HEK293 (cell line): ENCODE data around the gene TPD52L2.

Experiments
- BCL11B ChIP-seq: fragments of 450-650 bp; formaldehyde crosslinking; IDR thresholded peaks from 2 replicates; pipeline ENCODE4 v1.5.1; 2016; ENCODE audit warnings: low read depth, missing biosample characterization, missing genetic modification characterization
- CTCF ChIP-seq: fragments of 450-650 bp; formaldehyde crosslinking; IDR thresholded peaks from 2 replicates; pipeline ENCODE4 v1.5.1; 2016; ENCODE audit warnings: missing biosample characterization, missing genetic modification characterization
- ELK4 ChIP-seq: IDR thresholded peaks from 2 replicates; pipeline ENCODE4 v1.6.1; 2011; ENCODE audit warnings: mild to moderate bottlenecking, low read depth, low read length, borderline replicate concordance
- KLF10 ChIP-seq: fragments of 450-650 bp; IDR thresholded peaks from 2 replicates; pipeline ENCODE4 v1.5.1; 2018; ENCODE audit warnings: missing biosample characterization, mild to moderate bottlenecking, missing genetic modification characterization
- KLF17 ChIP-seq: fragments of 450-650 bp; formaldehyde crosslinking; IDR thresholded peaks from 2 replicates; pipeline ENCODE4 v1.5.1; 2016; ENCODE audit warnings: missing biosample characterization, missing genetic modification characterization
- PRDM1 ChIP-seq: fragments of 450-650 bp; formaldehyde crosslinking; IDR thresholded peaks from 2 replicates; pipeline ENCODE4; 2016; ENCODE audit warnings: missing biosample characterization, missing genetic modification characterization
- SP3 ChIP-seq: fragments of 450-650 bp; formaldehyde crosslinking; IDR thresholded peaks from 2 replicates; pipeline ENCODE4 v1.5.1; 2016; ENCODE audit warnings: missing biosample characterization, missing genetic modification characterization
- YY2 ChIP-seq: fragments of 450-650 bp; formaldehyde crosslinking; IDR thresholded peaks from 2 replicates; pipeline ENCODE4 v1.5.1; 2016; ENCODE audit warnings: missing biosample characterization, missing genetic modification characterization
- ZBTB20 ChIP-seq: fragments of 450-650 bp; formaldehyde crosslinking; IDR thresholded peaks from 2 replicates; pipeline ENCODE4 v1.5.1; 2016; ENCODE audit warnings: missing biosample characterization, missing genetic modification characterization
- ZBTB8A ChIP-seq: fragments of 450-650 bp; formaldehyde crosslinking; IDR thresholded peaks from 2 replicates; pipeline ENCODE4 v1.5.1; 2016; ENCODE audit warnings: missing biosample characterization, missing genetic modification characterization
- ZIC2 ChIP-seq: fragments of 450-650 bp; formaldehyde crosslinking; IDR thresholded peaks from 2 replicates; pipeline ENCODE4 v1.5.1; 2016; ENCODE audit warnings: missing biosample characterization, missing genetic modification characterization
- ZNF140 ChIP-seq: fragments of 450-650 bp; formaldehyde crosslinking; IDR thresholded peaks from 2 replicates; pipeline ENCODE4 v1.5.1; 2016; ENCODE audit warnings: missing biosample characterization, missing genetic modification characterization
- ZNF174 ChIP-seq: fragments of 450-650 bp; formaldehyde crosslinking; IDR thresholded peaks from 2 replicates; pipeline ENCODE4 v1.5.0; 2017; ENCODE audit warnings: missing biosample characterization, mild to moderate bottlenecking, missing genetic modification characterization
- ZNF175 ChIP-seq: fragments of 450-650 bp; formaldehyde crosslinking; IDR thresholded peaks from 2 replicates; pipeline ENCODE4 v1.5.1; 2016; ENCODE audit warnings: missing biosample characterization, missing genetic modification characterization
- ZNF214 ChIP-seq: fragments of 450-650 bp; formaldehyde crosslinking; IDR thresholded peaks from 2 replicates; pipeline ENCODE4 v1.5.1; 2017; ENCODE audit warnings: missing biosample characterization, mild to moderate bottlenecking, missing genetic modification characterization, borderline replicate concordance
- ZNF221 ChIP-seq: fragments of 450-650 bp; formaldehyde crosslinking; IDR thresholded peaks from 2 replicates; pipeline ENCODE4 v1.5.1; 2017; ENCODE audit warnings: missing biosample characterization, missing genetic modification characterization, borderline replicate concordance
- ZNF292 ChIP-seq: fragments of 450-650 bp; formaldehyde crosslinking; IDR thresholded peaks from 2 replicates; pipeline ENCODE4 v1.5.1; 2016; ENCODE audit warnings: low read depth, missing biosample characterization, missing genetic modification characterization, borderline replicate concordance
- ZNF362 ChIP-seq: fragments of 450-650 bp; formaldehyde crosslinking; IDR thresholded peaks from 2 replicates; pipeline ENCODE4 v1.5.1; 2016; ENCODE audit warnings: missing biosample characterization, missing genetic modification characterization
- ZNF37A ChIP-seq: fragments of 450-650 bp; IDR thresholded peaks from 2 replicates; pipeline ENCODE4 v1.5.1; 2018; ENCODE audit warnings: missing biosample characterization, missing genetic modification characterization
- ZNF404 ChIP-seq: fragments of 450-650 bp; formaldehyde crosslinking; IDR thresholded peaks from 2 replicates; pipeline ENCODE4 v1.5.1; 2017; ENCODE audit warnings: missing biosample characterization, missing genetic modification characterization
- ZNF416 ChIP-seq: fragments of 450-650 bp; formaldehyde crosslinking; IDR thresholded peaks from 2 replicates; pipeline ENCODE4 v1.5.1; 2016; ENCODE audit warnings: missing biosample characterization, missing genetic modification characterization
- ZNF423 ChIP-seq: fragments of 450-650 bp; formaldehyde crosslinking; IDR thresholded peaks from 2 replicates; pipeline ENCODE4 v1.5.1; 2016; ENCODE audit warnings: missing biosample characterization, missing genetic modification characterization
- ZNF426 ChIP-seq: fragments of 450-650 bp; formaldehyde crosslinking; IDR thresholded peaks from 2 replicates; pipeline ENCODE4 v1.5.1; 2017; ENCODE audit warnings: missing biosample characterization, missing genetic modification characterization, mild to moderate bottlenecking, inconsistent platforms, moderate library complexity
- ZNF501 ChIP-seq: fragments of 450-650 bp; formaldehyde crosslinking; IDR thresholded peaks from 2 replicates; pipeline ENCODE4 v1.5.1; 2016; ENCODE audit warnings: missing biosample characterization, missing genetic modification characterization
- ZNF521 ChIP-seq: fragments of 450-650 bp; formaldehyde crosslinking; IDR thresholded peaks from 2 replicates; pipeline ENCODE4 v1.5.1; 2017; ENCODE audit warnings: missing biosample characterization, mild to moderate bottlenecking, missing genetic modification characterization
- ZNF544 ChIP-seq: fragments of 450-650 bp; formaldehyde crosslinking; IDR thresholded peaks from 2 replicates; pipeline ENCODE4 v1.5.0; 2017; ENCODE audit warnings: missing biosample characterization, missing genetic modification characterization
- ZNF548 ChIP-seq: fragments of 450-650 bp; formaldehyde crosslinking; IDR thresholded peaks from 2 replicates; pipeline ENCODE4 v1.5.1; 2016; ENCODE audit warnings: missing biosample characterization, missing genetic modification characterization
- ZNF596 ChIP-seq: fragments of 450-650 bp; IDR thresholded peaks from 2 replicates; pipeline ENCODE4 v1.5.0; 2018; ENCODE audit warnings: missing biosample characterization, mild to moderate bottlenecking, missing genetic modification characterization, moderate library complexity
- ZNF626 ChIP-seq: fragments of 450-650 bp; sonication (Bioruptor Pico); formaldehyde crosslinking; IDR thresholded peaks from 2 replicates; pipeline ENCODE4 v1.5.1; 2018; ENCODE audit warnings: missing biosample characterization, missing genetic modification characterization, inconsistent platforms
- ZNF660 ChIP-seq: fragments of 450-650 bp; IDR thresholded peaks from 2 replicates; pipeline ENCODE4 v1.5.1; 2018; ENCODE audit warnings: missing biosample characterization, mild to moderate bottlenecking, missing genetic modification characterization
- ZNF76 ChIP-seq: fragments of 450-650 bp; formaldehyde crosslinking; IDR thresholded peaks from 2 replicates; pipeline ENCODE4; 2016; ENCODE audit warnings: low read depth, missing biosample characterization, missing genetic modification characterization, borderline replicate concordance
- ZNF768 ChIP-seq: fragments of 450-650 bp; formaldehyde crosslinking; IDR thresholded peaks from 2 replicates; pipeline ENCODE4 v1.5.1; 2018; ENCODE audit warnings: missing biosample characterization, mild to moderate bottlenecking, missing genetic modification characterization
- ZNF791 ChIP-seq: fragments of 450-650 bp; formaldehyde crosslinking; IDR thresholded peaks from 2 replicates; pipeline ENCODE4 v1.5.1; 2016; ENCODE audit warnings: missing biosample characterization, missing genetic modification characterization
- ZXDB ChIP-seq: fragments of 450-650 bp; formaldehyde crosslinking; IDR thresholded peaks from 2 replicates; pipeline ENCODE4 v1.5.1; 2016; ENCODE audit warnings: missing biosample characterization, missing genetic modification characterization
- TF ChIP-seq, protein P1 (sequence below): fragments of 450-650 bp; IDR thresholded peaks from 2 replicates; pipeline ENCODE4 v1.5.1; 2018; ENCODE audit warnings: missing biosample characterization, missing genetic modification characterization
- TF ChIP-seq, protein P2 (sequence below): fragments of 450-650 bp; formaldehyde crosslinking; optimal IDR thresholded peaks from 2 replicates; pipeline ENCODE3; 2016; ENCODE audit warnings: missing biosample characterization, mild to moderate bottlenecking, missing genetic modification characterization

TPD52L2 gene

GRCh38 chr20:63864545-63864977, 509 bp upstream of the TPD52L2 start (continued):
- TF ChIP-seq ZNF37A (tag by site-specific recombination) (no peak), ZNF423 (tag by site-specific recombination) (peak; percentile 38; the same call in 1 of the 2 replicates), KLF10 (no peak), BCL11B (tag by site-specific recombination) (peak; percentile 78; the same call in 1 of the 2 replicates), ZIC2 (tag by site-specific recombination) (peak; percentile 36; the same call in 1 of the 2 replicates), ZNF660 (tag by site-specific recombination) (no peak), YY2 (tag by site-specific recombination) (no peak), CTCF (tag by site-specific recombination) (no peak), SP3 (tag by site-specific recombination) (no peak), ZNF521 (tag by site-specific recombination) (no peak), ZNF292 (tag by site-specific recombination) (no peak), ZNF404 (tag by site-specific recombination) (no peak), ZNF175 (tag by site-specific recombination) (no peak), ZXDB (tag by site-specific recombination) (peak; percentile 56; the same call in 1 of the 2 replicates), KLF17 (tag by site-specific recombination) (no peak), ZNF362 (tag by site-specific recombination) (no peak), ELK4 (no peak), ZNF76 (tag by site-specific recombination) (no peak), ZNF544 (tag by site-specific recombination) (no peak), ZNF140 (no peak; the same call in 1 of the 2 replicates), ZNF768 (tag by site-specific recombination) (no peak), ZNF416 (tag by site-specific recombination) (no peak), ZBTB20 (tag by site-specific recombination) (no peak; the same call in 1 of the 2 replicates), PRDM1 (tag by site-specific recombination) (no peak), ZNF426 (tag by site-specific recombination) (no peak), ZNF501 (tag by site-specific recombination) (no peak), ZNF791 (tag by site-specific recombination) (no peak), ZNF214 (no peak), ZNF221 (tag by site-specific recombination) (no peak), ZNF174 (tag by site-specific recombination) (no peak), ZNF548 (no peak), ZNF626 (no peak), ZBTB8A (tag by site-specific recombination) (peak; percentile 67; the same call in 1 of the 2 replicates), ZNF596 (tag by site-specific recombination) (no peak)
- TF ChIP-seq, protein P1, sequence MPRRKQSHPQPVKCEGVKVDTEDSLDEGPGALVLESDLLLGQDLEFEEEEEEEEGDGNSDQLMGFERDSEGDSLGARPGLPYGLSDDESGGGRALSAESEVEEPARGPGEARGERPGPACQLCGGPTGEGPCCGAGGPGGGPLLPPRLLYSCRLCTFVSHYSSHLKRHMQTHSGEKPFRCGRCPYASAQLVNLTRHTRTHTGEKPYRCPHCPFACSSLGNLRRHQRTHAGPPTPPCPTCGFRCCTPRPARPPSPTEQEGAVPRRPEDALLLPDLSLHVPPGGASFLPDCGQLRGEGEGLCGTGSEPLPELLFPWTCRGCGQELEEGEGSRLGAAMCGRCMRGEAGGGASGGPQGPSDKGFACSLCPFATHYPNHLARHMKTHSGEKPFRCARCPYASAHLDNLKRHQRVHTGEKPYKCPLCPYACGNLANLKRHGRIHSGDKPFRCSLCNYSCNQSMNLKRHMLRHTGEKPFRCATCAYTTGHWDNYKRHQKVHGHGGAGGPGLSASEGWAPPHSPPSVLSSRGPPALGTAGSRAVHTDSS (tag by site-specific recombination), result no peak
- TF ChIP-seq, protein P2, sequence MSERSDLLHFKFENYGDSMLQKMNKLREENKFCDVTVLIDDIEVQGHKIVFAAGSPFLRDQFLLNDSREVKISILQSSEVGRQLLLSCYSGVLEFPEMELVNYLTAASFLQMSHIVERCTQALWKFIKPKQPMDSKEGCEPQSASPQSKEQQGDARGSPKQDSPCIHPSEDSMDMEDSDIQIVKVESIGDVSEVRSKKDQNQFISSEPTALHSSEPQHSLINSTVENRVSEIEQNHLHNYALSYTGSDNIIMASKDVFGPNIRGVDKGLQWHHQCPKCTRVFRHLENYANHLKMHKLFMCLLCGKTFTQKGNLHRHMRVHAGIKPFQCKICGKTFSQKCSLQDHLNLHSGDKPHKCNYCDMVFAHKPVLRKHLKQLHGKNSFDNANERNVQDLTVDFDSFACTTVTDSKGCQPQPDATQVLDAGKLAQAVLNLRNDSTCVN (tag by site-specific recombination), result peak; percentile 54
